Measurements from ENCODE around the gene FBLL1.
"Not testable (repeated sequence)": the region's sequence is repeated elsewhere in the genome, so short reads cannot be mapped to it uniquely, and the experiment has no call there.

FBLL1 gene

DNA sequence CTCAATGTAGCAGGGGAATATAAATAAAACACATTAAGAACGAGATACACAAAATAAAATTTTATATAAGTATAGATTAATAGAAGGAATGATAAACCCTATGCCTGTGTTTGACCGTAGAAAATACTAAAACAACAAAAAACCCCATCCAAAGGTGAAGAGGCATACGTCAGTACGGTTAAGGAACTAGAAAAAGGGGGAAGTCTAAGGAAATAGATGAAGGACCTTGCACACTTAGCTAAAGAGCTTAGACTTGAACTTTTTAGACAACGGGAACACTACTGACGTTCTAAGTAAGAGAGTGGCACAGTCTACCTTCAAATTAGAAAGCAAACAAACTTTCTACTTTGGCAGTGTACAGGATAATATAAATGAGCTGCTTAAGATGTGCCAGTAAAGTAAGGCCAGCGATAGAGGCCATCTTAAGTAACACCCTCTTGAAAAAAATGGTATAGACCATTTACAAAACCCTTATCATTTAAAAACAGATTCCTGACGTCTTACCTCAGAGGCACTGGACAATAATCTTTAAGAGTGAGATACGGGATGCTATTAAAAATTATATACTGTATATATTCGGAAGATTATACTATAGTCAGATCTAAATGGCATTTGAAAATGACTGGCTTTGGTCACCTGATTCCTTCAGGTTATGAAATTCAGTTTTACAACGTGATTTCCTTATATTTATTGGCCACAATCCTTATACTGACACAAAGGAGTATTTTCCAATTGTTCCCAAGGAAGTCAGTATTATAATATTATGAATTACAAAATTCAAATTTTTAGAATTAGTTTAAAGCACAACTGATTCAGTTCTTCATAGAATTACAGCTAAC, 41.6 kb downstream of the FBLL1 start:
- H3K4me3 ChIP-seq (ENCODE audit: low read depth, low read length) = no peak overlapping the region
- no peak for DNase-seq (ENCODE audit: low read depth)
- TF ChIP-seq, protein P1, sequence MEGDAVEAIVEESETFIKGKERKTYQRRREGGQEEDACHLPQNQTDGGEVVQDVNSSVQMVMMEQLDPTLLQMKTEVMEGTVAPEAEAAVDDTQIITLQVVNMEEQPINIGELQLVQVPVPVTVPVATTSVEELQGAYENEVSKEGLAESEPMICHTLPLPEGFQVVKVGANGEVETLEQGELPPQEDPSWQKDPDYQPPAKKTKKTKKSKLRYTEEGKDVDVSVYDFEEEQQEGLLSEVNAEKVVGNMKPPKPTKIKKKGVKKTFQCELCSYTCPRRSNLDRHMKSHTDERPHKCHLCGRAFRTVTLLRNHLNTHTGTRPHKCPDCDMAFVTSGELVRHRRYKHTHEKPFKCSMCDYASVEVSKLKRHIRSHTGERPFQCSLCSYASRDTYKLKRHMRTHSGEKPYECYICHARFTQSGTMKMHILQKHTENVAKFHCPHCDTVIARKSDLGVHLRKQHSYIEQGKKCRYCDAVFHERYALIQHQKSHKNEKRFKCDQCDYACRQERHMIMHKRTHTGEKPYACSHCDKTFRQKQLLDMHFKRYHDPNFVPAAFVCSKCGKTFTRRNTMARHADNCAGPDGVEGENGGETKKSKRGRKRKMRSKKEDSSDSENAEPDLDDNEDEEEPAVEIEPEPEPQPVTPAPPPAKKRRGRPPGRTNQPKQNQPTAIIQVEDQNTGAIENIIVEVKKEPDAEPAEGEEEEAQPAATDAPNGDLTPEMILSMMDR (IDR thresholded peaks at IDR 0.05; ENCODE audit: control insufficient read depth, extremely low read depth, insufficient read depth) = no peak

DNA sequence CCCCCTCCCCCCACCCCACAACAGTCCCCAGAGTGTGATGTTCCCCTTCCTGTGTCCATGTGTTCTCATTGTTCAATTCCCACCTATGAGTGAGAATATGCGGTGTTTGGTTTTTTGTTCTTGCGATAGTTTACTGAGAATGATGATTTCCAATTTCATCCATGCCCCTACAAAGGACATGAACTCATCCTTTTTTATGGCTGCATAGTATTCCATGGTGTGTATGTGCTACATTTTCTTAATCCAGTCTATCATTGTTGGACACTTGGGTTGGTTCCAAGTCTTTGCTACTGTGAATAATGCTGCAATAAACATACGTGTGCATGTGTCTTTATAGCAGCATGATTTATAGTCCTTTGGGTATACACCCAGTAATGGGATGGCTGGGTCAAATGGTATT, 44.6 kb downstream of the FBLL1 start:
- H3K4me3 ChIP-seq (ENCODE audit: low read depth, low read length); DNase-seq (ENCODE audit: low read depth): not testable (repeated sequence)

DNA sequence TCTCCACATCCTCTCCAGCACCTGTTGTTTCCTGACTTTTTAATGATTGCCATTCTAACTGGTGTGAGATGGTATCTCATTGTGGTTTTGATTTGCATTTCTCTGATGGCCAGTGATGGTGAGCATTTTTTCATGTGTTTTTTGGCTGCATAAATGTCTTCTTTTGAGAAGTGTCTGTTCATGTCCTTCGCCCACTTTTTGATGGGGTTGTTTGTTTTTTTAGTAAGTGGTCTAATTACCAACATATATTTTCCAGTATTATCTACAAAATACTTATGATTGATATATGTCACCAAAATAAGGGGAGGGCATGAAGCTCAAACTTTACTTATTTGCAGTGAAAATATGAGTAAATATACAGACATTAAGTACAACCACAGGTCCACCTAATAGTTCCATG, 45.1 kb downstream of the FBLL1 start:
- DNase-seq (ENCODE audit: low read depth); H3K4me3 ChIP-seq (ENCODE audit: low read depth, low read length): not testable (repeated sequence)

DNA sequence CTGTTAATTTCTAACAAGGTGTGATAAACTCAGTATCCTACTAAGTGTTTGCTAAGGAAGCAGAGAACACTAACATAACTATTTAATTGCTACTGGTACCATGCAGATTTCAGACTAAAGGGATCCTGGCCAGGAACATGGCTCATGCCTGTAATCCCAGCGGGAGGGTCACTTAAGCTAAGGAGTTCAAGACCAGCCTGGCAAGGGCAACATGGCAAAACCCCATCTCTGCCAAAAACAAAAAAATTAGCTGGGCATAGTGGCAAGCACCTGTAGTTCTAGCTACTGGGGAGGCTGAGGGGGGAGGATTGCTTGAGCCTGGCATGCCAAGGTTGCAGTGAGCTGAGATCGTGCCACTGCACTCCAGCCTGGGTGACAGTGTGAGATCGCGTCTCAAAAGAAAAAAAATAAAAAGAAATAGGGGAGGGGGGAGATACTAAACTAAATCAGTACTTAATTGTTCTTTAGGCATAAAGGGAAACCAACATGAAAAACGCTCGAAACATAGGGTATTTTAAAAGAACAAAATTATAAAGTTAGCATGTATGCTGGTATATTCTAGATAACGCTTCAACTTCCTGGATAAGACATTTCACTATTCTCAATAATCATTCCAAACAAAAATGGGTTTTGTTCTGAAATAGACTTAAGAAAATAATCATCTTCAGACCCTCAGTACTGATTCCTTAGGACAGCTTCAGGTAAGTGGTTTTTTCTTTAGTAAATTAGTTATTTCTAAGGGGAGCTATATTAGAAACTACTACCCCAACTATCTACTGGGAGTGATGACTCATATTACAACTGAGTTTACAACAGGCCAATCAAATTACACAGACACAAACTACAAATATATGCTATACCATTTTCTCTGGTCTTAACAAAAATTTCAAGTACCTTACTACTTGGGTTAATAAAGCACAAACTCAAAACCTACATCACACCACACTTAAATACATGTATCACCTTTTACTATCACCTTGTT, 46.6 kb downstream of the FBLL1 start:
- no peak for DNase-seq (ENCODE audit: low read depth)
- TF ChIP-seq, protein P1 (IDR thresholded peaks at IDR 0.05; ENCODE audit: control insufficient read depth, extremely low read depth, insufficient read depth) = no peak
- H3K4me3 ChIP-seq (ENCODE audit: low read depth, low read length) = no peak overlapping the region

DNA sequence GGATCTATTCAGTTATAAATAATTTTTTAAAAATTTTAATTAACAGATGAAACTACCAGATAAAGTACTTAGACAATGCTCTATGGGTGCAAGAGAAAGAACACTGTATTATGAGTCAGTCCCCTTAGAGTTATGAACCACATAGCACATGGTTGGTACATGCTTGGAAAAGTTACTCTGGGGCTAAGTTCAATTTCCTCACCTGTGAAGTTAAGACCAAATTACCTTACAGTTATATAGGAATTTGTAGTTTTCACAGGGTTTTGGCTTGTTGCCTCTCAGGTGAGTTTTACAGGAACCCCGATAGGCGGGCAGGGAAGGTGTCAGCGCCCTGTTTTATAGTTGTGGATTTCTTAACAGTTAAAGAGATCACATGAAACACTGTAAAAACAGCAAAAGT, 48.9 kb downstream of the FBLL1 start:
- TF ChIP-seq, protein P1 (IDR thresholded peaks at IDR 0.05; ENCODE audit: control insufficient read depth, extremely low read depth, insufficient read depth) = no peak
- no peak for DNase-seq (ENCODE audit: low read depth)

DNA sequence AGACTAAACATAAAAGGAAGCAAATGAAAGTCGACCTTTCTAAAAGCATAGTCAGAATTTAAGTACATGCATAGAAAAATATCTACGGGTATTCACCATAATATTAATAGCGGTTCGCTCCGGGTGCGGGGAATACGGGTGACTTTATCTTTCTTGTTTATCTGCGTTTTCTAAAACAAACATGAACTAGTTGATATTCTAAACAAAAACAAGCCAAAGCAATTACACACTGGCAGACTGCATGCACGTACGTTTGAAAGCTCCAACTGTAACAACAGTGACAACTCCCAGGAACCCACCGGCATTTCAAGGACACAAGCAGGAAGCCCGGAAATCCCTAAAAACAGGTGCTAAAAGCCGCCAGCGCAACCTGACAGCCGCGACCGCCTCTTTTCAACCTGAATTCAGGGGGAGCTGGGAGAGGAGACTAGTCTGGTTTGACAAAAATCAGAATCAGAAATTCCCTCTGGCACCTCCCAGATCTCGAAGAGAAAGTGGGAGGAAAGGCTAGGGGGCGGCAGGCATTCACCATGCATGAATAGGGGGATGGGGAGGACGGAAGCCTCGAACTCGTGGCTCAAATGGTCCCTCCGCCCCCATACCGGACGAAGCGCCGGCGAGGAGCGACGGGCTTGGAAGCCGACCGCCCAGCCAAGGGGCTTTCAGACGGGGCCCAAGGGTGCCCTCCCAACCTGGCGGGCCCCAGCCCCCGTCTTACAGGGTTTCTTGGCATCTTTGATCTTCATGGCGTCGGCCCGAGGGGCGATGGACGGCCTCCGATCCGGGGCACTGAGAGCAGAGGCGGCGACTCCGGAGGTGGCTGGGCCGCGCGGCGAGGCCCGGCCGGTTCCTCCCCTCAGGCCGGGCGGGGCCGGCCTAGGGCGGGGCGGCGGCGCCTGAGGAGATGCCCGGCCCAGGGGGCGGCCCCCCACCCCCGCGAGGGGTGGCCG, 49.7 kb downstream of the FBLL1 start, which contains the start of gene PANK3:
Gene PANK3 (minus strand): TSS at position 831 of the 950 bp plus-strand sequence. CDS start 85 bp downstream, at position 746.
- H3K4me3 ChIP-seq (ENCODE audit: low read depth, low read length) = peak within 1 kb of the TSS; percentile 96
- DNase-seq (ENCODE audit: low read depth) = peak; percentile 28
- TF ChIP-seq, protein P1 (IDR thresholded peaks at IDR 0.05; ENCODE audit: control insufficient read depth, extremely low read depth, insufficient read depth) = no peak

More for the DNA sequence above, 48.9 kb downstream of the FBLL1 start:
- peak overlapping the region; percentile 96 for H3K4me3 ChIP-seq (ENCODE audit: low read depth, low read length)

DNA sequence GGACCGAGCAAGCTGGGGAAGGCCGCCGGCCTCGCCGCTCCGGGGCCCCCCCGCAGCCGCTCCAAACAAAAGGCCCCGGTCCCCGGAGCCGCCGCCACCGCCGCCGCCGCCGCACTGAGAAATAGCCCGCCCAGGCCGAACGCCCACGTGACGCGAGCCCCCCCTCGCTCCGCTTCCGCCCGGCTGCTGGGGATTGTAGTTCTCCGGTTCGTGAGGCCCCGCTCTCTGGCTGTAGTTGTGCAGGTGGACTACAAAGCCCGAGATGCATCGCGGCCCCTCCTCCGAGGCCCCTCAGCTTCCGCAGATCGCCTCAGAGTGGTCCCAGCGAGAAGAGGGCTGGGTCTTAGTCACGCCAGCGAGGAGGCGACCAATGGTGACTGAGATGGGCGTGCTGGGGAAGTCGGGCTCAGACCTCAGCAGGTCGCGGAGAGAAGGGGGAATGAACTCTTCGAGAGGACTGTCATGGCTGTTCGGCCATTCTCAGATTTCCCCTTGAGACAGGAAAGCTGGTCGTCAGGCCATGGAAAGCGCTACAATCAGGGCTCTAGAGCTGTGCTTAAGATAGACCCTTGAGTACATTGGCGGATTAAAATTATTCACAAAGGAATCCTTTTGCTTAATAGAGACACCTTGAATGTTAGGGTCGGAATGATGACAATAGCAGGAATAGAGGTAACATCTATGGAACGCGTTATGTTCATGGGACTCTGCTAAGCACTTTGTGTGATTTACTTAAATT, 50.6 kb downstream of the FBLL1 start:
- TF ChIP-seq, protein P1 (IDR thresholded peaks at IDR 0.05; ENCODE audit: control insufficient read depth, extremely low read depth, insufficient read depth) = no peak
- peak overlapping the region; percentile 96 for H3K4me3 ChIP-seq (ENCODE audit: low read depth, low read length)
- peak; percentile 98 for DNase-seq (ENCODE audit: low read depth)
